HCT116 (cell line): ENCODE data around the gene ZNF74. TPM values are rescaled to one million over a fixed set of nuclear protein-coding genes. Genes with fewer than 3 reads are reported as not detected.

Experiments used
- ATAC-seq: fragments of 200-7000 bp; cut with Tn5 transposase; 2 replicates; pipeline ENCODE4 v1.9.1; 2020; ENCODE audit warnings: mild to moderate bottlenecking, moderate library complexity
- BruUV-seq: library from RNA; stranded (reverse); fragments of 400-500 nt; replicated peaks from 2 replicates; lab custom pipeline; 2021; lab: Mats Ljungman, UMichigan
- CTCF ChIA-PET: fragments of 300-600 bp; sonication (Branson Sonifier 250); formaldehyde crosslinking; loops from one replicate; lab custom pipeline; 2021; ENCODE audit warnings: antibody characterized with exemption; lab: Charles Lee
- POLR2A ChIA-PET: fragments of 300-600, 350-600 bp; sonication (Branson Sonifier 250); formaldehyde crosslinking; loops from one replicate; lab custom pipeline; 2021; ENCODE audit warnings: antibody characterized with exemption; lab: Charles Lee
- RAD21 ChIA-PET, 2 experiments: fragments of 300-600 bp; sonication (Branson Sonifier 250); formaldehyde crosslinking; loops; one replicate each; lab custom pipeline; 2023; ENCODE audit warnings: low total read pairs in 2 of 2; ENCODE audit not compliant: uncharacterized antibody in 2 of 2, unreplicated experiment in 2 of 2, low non-redundant PET in 1 of 2; lab: Charles Lee
- DNase-seq: peaks from one replicate; pipeline ENCODE4 v3.0.0-alpha.2; 2010; ENCODE audit warnings: low read depth, low spot score
- H2AFZ ChIP-seq: fragments of 200-600 bp; shearing (Covaris generic), sonication (generic); 2 replicates; pipeline ENCODE4 v1.6.1; 2017; ENCODE audit warnings: low read depth, mixed run types, mixed read lengths, antibody characterized with exemption, low read length; ENCODE audit not compliant: poor library complexity, severe bottlenecking
- H3K27ac ChIP-seq: 2 replicates; pipeline ENCODE4 v1.5.1; 2012; ENCODE audit warnings: low read depth, low read length
- H3K27me3 ChIP-seq: fragments of 200-600 bp; sonication (generic); 2 replicates; pipeline ENCODE4 v1.6.1; 2016; ENCODE audit warnings: mixed run types, low read length, mixed read lengths; ENCODE audit not compliant: insufficient read depth
- H3K36me3 ChIP-seq, 2 experiments: fragments of 200-500 bp in 1 of 2; fragments of 200-600 bp in 1 of 2; sonication (Bioruptor generic) in 1 of 2; sonication (generic) in 1 of 2; 2 replicates each; pipeline versions ENCODE4 v1.5.1 to v1.6.1; 2014 to 2016; ENCODE audit warnings: low read length in 2 of 2, inconsistent platforms in 1 of 2, mixed read lengths in 1 of 2, mixed run types in 1 of 2; ENCODE audit not compliant: insufficient read depth in 2 of 2, control insufficient read depth in 1 of 2
- H3K4me1 ChIP-seq, 2 experiments: fragments of 200-600 bp in 1 of 2; sonication (generic) in 1 of 2; 2 replicates each; pipeline versions ENCODE4 v1.5.1 to v1.6.1; 2012 to 2017; ENCODE audit warnings: low read length in 2 of 2, inconsistent platforms in 1 of 2, mild to moderate bottlenecking in 1 of 2, mixed read lengths in 1 of 2, mixed run types in 1 of 2, moderate library complexity in 1 of 2; ENCODE audit not compliant: insufficient read depth in 2 of 2, control insufficient read depth in 1 of 2
- H3K4me2 ChIP-seq: fragments of 200-600 bp; sonication (generic); 2 replicates; pipeline ENCODE4 v1.6.1; 2017; ENCODE audit warnings: mixed run types, low read length, mixed read lengths
- H3K4me3 ChIP-seq, 2 experiments: fragments of 200-600 bp in 1 of 2; sonication (generic) in 1 of 2; replicated peaks in 1 of 2; 2 replicates each; pipeline ENCODE4 v1.5.1; 2011 to 2016; ENCODE audit warnings: low read length in 2 of 2, control low read depth in 1 of 2, low read depth in 1 of 2, mild to moderate bottlenecking in 1 of 2, mixed read lengths in 1 of 2, mixed run types in 1 of 2
- H3K79me2 ChIP-seq: fragments of 200-600 bp; sonication (generic); 2 replicates; pipeline ENCODE4 v1.6.1; 2017; ENCODE audit warnings: mild to moderate bottlenecking, mixed run types, low read length, moderate library complexity, mixed read lengths; ENCODE audit not compliant: insufficient read depth
- H3K9ac ChIP-seq: fragments of 200-600 bp; sonication (generic); 2 replicates; pipeline ENCODE4 v1.6.1; 2016; ENCODE audit warnings: low read length, mixed read lengths
- H3K9me2 ChIP-seq: fragments of 200-600 bp; sonication (generic), shearing (Covaris generic); 2 replicates; pipeline ENCODE4 v1.6.1; 2017; ENCODE audit warnings: mixed run types, mild to moderate bottlenecking, moderate library complexity; ENCODE audit not compliant: insufficient read depth
- H3K9me3 ChIP-seq, 2 experiments: fragments of 200-500 bp in 1 of 2; fragments of 200-600 bp in 1 of 2; sonication (Bioruptor generic) in 1 of 2; sonication (generic) in 1 of 2; 2 replicates each; pipeline ENCODE4 v1.6.1; 2014 to 2017; ENCODE audit warnings: low read length in 2 of 2, mixed read lengths in 2 of 2, inconsistent platforms in 1 of 2, low read depth in 1 of 2, mild to moderate bottlenecking in 1 of 2, mixed run types in 1 of 2, moderate library complexity in 1 of 2; ENCODE audit not compliant: control insufficient read depth in 1 of 2, insufficient read depth in 1 of 2
- H4K20me1 ChIP-seq: fragments of 200-600 bp; sonication (generic), shearing (Covaris generic); 2 replicates; pipeline ENCODE4 v1.6.1; 2017; ENCODE audit warnings: mixed run types, mild to moderate bottlenecking, moderate library complexity; ENCODE audit not compliant: insufficient read depth
- CTCF ChIP-seq, 3 experiments: fragments of 200-600 bp in 1 of 3; sonication (generic) in 1 of 3; IDR thresholded peaks in 2 of 3; conservative IDR thresholded peaks in 1 of 3; 2 replicates each; pipeline ENCODE4 v1.5.1; 2012 to 2017; ENCODE audit warnings: low read depth in 2 of 3, low read length in 2 of 3, antibody characterized with exemption in 1 of 3, borderline replicate concordance in 1 of 3, control low read depth in 1 of 3, mild to moderate bottlenecking in 1 of 3, mixed read lengths in 1 of 3, mixed run types in 1 of 3, moderate library complexity in 1 of 3; ENCODE audit not compliant: insufficient read depth in 1 of 3
- EZH2 ChIP-seq: fragments of 200-600 bp; sonication (generic); IDR thresholded peaks from 2 replicates; pipeline ENCODE4 v1.6.1; 2017; ENCODE audit warnings: antibody characterized with exemption, mixed run types
- FOSL1 ChIP-seq: IDR thresholded peaks from 2 replicates; pipeline ENCODE4 v1.6.1; 2012; ENCODE audit warnings: low read depth
- SP1 ChIP-seq: IDR thresholded peaks from 2 replicates; pipeline ENCODE4 v1.6.1; 2012; ENCODE audit warnings: low read depth
- SRF ChIP-seq: IDR thresholded peaks from 2 replicates; pipeline ENCODE4 v1.6.1; 2012; ENCODE audit warnings: low read depth
- intact Hi-C: fragments of 100-400 bp; cut with micrococcal nuclease; formaldehyde crosslinking; loops from 2 replicates; pipeline ENCODE4 v1.10.0; 2022
- total RNA-seq: library from RNA; stranded (reverse); gene quantifications from one replicate; pipeline ENCODE4 v1.2.1, GENCODE V29; 2021; ENCODE audit not compliant: unreplicated experiment
- TF ChIP-seq, protein P1 (sequence below): IDR thresholded peaks from 2 replicates; pipeline ENCODE4 v1.6.1; 2011; ENCODE audit warnings: mild to moderate bottlenecking, low read length, moderate library complexity; ENCODE audit not compliant: insufficient replicate concordance; ENCODE audit errors: extremely low read depth

Gene ZNF74
- total RNA-seq, 1 experiment from 2014 or later: 15.4 TPM

GRCh38 chr22:20395907-20396287 is 1.9 kb downstream of the ZNF74 start:
- Histone ChIP-seq H2AFZ (no peak overlapping the region), H3K4me1 (peaks cover 9 to 22% of the 10 kb centered on the region in 2 experiments), H3K27me3 (no peaks in the 10 kb centered on the region), H3K9me3 (no peaks in the 10 kb centered on the region), H4K20me1 (no peaks in the 10 kb centered on the region), H3K9me2 (no peaks in the 10 kb centered on the region), H3K79me2 (peaks cover 7% of the 10 kb centered on the region; the same call in 1 of the 2 replicates), H3K4me2 (no peak overlapping the region), H3K36me3 (no peaks in the 10 kb centered on the region; a peak in 1 of 4 replicates), H3K27ac (no peak overlapping the region), H3K4me3 (no peak overlapping the region), H3K9ac (no peak overlapping the region)
- ChIA-PET CTCF (no interaction called here), POLR2A (no interaction called here), RAD21 (no interaction called here)
- BruUV-seq: no TSS peak
- no peak for ATAC-seq
- no peak for DNase-seq
- intact Hi-C loops: no loop called here
- TF ChIP-seq FOSL1: no peak
- TF ChIP-seq CTCF (IDR thresholded peaks at IDR 0.05 in 2 of 3, conservative IDR thresholded peaks at IDR 0.05 in 1 of 3; ENCODE audit: borderline replicate concordance in 1 of 3, insufficient read depth in 1 of 3, low read depth in 2 of 3, low read length in 2 of 3): no peak

DNA sequence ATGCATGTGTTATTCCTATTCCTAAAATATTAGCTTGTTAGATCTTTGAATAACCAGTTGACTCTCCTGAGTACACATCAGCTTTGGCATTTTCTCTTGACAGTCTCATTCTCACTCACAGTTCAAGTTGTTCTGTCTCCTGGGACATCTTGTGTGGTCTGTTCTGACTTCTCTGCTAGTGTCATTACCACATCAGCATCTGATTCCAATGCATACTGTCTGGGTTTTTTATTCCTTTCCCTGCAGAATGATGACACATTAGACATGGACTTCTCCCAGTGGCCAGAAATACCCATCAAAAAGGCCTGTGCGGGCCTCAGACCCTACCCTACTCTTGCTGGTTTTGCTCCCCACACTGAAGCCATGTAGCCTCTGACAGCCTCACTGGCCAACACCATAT is 2.7 kb downstream of the ZNF74 start:
- no peaks in the 10 kb centered on the region for H4K20me1 ChIP-seq
- RAD21 ChIA-PET: no interaction called here
- no peak overlapping the region for H3K4me2 ChIP-seq
- H3K36me3 ChIP-seq: no peaks in the 10 kb centered on the region; a peak in 2 of 4 replicates
- DNase-seq: no peak
- no peak overlapping the region for H3K27ac ChIP-seq
- TF ChIP-seq SP1: no peak
- no peak for TF ChIP-seq EZH2
- no peak for TF ChIP-seq SRF
- TF ChIP-seq, protein P1, sequence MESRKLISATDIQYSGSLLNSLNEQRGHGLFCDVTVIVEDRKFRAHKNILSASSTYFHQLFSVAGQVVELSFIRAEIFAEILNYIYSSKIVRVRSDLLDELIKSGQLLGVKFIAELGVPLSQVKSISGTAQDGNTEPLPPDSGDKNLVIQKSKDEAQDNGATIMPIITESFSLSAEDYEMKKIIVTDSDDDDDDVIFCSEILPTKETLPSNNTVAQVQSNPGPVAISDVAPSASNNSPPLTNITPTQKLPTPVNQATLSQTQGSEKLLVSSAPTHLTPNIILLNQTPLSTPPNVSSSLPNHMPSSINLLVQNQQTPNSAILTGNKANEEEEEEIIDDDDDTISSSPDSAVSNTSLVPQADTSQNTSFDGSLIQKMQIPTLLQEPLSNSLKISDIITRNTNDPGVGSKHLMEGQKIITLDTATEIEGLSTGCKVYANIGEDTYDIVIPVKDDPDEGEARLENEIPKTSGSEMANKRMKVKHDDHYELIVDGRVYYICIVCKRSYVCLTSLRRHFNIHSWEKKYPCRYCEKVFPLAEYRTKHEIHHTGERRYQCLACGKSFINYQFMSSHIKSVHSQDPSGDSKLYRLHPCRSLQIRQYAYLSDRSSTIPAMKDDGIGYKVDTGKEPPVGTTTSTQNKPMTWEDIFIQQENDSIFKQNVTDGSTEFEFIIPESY: no peak
- TF ChIP-seq, all 23 proteins: peak for 0
- no peaks in the 10 kb centered on the region for H3K9me2 ChIP-seq
- no peaks in the 10 kb centered on the region for H3K27me3 ChIP-seq
- CTCF ChIA-PET: no interaction called here
- peaks cover 7% of the 10 kb centered on the region; the same call in 1 of the 2 replicates for H3K79me2 ChIP-seq
- no peak for ATAC-seq
- H2AFZ ChIP-seq: no peak overlapping the region
- no peaks in the 10 kb centered on the region for H3K9me3 ChIP-seq
- no peak overlapping the region for H3K9ac ChIP-seq
- intact Hi-C loops: no loop called here
- peaks cover 9 to 22% of the 10 kb centered on the region in 2 experiments for H3K4me1 ChIP-seq
- BruUV-seq: no TSS peak
- no peak overlapping the region for H3K4me3 ChIP-seq
- POLR2A ChIA-PET: interaction anchor here (0.6 kb wide), 1 partner anchor 21 kb away, joined by 3 read pairs; no protein-coding TSS in a partner anchor
